Activated CD8-positive, alpha-beta memory T cell treated with anti-CD3 and anti-CD28 coated beads for 24 hours (primary cell): ENCODE results near the gene LHPP.

Experiments
- DNase-seq: peaks from one replicate; pipeline ENCODE4 v3.0.0-alpha.2; 2020

The LHPP gene

GRCh38 chr10:124473070-124473469 is 11.4 kb downstream of the LHPP start:
- DNase-seq: no peak

GRCh38 chr10:124474514-124475070 is 13.0 kb downstream of the LHPP start:
- DNase-seq: no peak

- no peak for DNase-seq
These were observed 14.6 kb downstream of the LHPP start for GRCh38 chr10:124476043-124476725.

GRCh38 chr10:124477614-124478363 is 16.2 kb downstream of the LHPP start:
- no peak for DNase-seq

GRCh38 chr10:124478515-124478914 is 16.9 kb downstream of the LHPP start:
- DNase-seq: no peak

- DNase-seq: no peak
These were observed 19.2 kb downstream of the LHPP start for GRCh38 chr10:124480860-124481259.

- no peak for DNase-seq
These were observed 20.1 kb downstream of the LHPP start for GRCh38 chr10:124481717-124482116.

- no peak for DNase-seq
These were observed 20.7 kb downstream of the LHPP start for GRCh38 chr10:124482236-124482800.

GRCh38 chr10:124482876-124483275 is 21.3 kb downstream of the LHPP start:
- no peak for DNase-seq

- no peak for DNase-seq
These were observed 22.4 kb downstream of the LHPP start for GRCh38 chr10:124484031-124484430.

GRCh38 chr10:124484661-124485060 is 23.0 kb downstream of the LHPP start:
- no peak for DNase-seq

- no peak for DNase-seq
These were observed 25.0 kb downstream of the LHPP start for GRCh38 chr10:124486635-124487034.

GRCh38 chr10:124491105-124491504 is 29.5 kb downstream of the LHPP start:
- DNase-seq: no peak

GRCh38 chr10:124492266-124492665 is 30.6 kb downstream of the LHPP start:
- no peak for DNase-seq

GRCh38 chr10:124493214-124493882 is 31.7 kb downstream of the LHPP start:
- no peak for DNase-seq

GRCh38 chr10:124494046-124494807 is 32.6 kb downstream of the LHPP start:
- DNase-seq: no peak

GRCh38 chr10:124495162-124495561 is 33.5 kb downstream of the LHPP start:
- no peak for DNase-seq

- no peak for DNase-seq
These were observed 34.1 kb downstream of the LHPP start for GRCh38 chr10:124495725-124496124.

- DNase-seq: no peak
These were observed 34.5 kb downstream of the LHPP start for GRCh38 chr10:124496150-124496549.

GRCh38 chr10:124496620-124497019 is 35.0 kb downstream of the LHPP start:
- DNase-seq: no peak

GRCh38 chr10:124497196-124497881 is 35.7 kb downstream of the LHPP start:
- no peak for DNase-seq

- no peak for DNase-seq
These were observed 36.4 kb downstream of the LHPP start for GRCh38 chr10:124498056-124498455.
